ENCODE measurements around the gene CRIM1. TPM values are rescaled to one million over a fixed set of nuclear protein-coding genes. Genes with fewer than 3 reads are reported as not detected.
A peak's percentile ranks its signal among the peaks of the same experiment; 100 is the strongest.

CRIM1 gene
- total and polyA plus RNA-seq, 12 donors, result 14.1 to 83.6 (median 54.8) TPM

DNA sequence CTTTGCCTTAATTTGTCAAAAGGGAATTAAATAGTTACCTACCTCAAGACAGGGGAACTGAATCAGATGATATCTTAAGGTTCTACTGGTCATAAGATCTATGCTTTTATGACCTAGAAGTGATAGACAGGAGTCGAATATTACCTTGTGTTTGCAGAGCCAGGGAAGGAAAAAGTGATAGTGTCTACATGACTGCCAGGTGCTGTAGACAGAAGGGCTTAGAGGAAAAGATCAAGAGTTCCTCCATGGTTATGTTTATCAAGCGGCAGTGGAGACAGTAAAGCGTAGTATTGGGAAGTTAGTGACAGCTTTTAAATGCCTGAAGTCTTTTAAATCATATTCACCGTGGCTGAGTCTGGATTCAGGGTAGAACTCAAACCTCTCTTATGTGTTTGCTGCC lies 11.9 kb downstream of the CRIM1 start:
- intact Hi-C loops (cut with DNase I), result loop anchor here in 1 of 10 donors (5.0 kb wide), 1 partner anchor 40 kb away; no protein-coding TSS in a partner anchor
- Histone ChIP-seq H3K4me3 (no peak overlapping the region), H3K27me3 (no peaks in the 10 kb centered on the region), H3K27ac (peak overlapping the region in 5 of 10 donors; percentile 3 to 73 (median 13)), H3K36me3 (no peaks in the 10 kb centered on the region), H3K9me3 (no peaks in the 10 kb centered on the region), H3K4me1 (peaks cover 16 to 100% (median 77%) of the 10 kb centered on the region in 9 donors)
- no peak for DNase-seq
- 66 to 75% methylated on average over 4 of the region's 4 CpGs for WGBS, 2 donors
- TF ChIP-seq, protein P1, sequence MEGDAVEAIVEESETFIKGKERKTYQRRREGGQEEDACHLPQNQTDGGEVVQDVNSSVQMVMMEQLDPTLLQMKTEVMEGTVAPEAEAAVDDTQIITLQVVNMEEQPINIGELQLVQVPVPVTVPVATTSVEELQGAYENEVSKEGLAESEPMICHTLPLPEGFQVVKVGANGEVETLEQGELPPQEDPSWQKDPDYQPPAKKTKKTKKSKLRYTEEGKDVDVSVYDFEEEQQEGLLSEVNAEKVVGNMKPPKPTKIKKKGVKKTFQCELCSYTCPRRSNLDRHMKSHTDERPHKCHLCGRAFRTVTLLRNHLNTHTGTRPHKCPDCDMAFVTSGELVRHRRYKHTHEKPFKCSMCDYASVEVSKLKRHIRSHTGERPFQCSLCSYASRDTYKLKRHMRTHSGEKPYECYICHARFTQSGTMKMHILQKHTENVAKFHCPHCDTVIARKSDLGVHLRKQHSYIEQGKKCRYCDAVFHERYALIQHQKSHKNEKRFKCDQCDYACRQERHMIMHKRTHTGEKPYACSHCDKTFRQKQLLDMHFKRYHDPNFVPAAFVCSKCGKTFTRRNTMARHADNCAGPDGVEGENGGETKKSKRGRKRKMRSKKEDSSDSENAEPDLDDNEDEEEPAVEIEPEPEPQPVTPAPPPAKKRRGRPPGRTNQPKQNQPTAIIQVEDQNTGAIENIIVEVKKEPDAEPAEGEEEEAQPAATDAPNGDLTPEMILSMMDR (IDR thresholded peaks at IDR 0.05), result no peak
- no peak for ATAC-seq

GRCh38 chr2:36367895-36368353 lies 12.3 kb downstream of the CRIM1 start:
- WGBS, 2 donors, result 50 to 67% methylated on average over 5 of the region's 5 CpGs
- Histone ChIP-seq H3K27ac (peak overlapping the region in 3 of 10 donors; percentile 3 to 73 (median 13)), H3K4me3 (no peak overlapping the region), H3K9me3 (no peaks in the 10 kb centered on the region), H3K27me3 (no peaks in the 10 kb centered on the region), H3K4me1 (peaks cover 21 to 100% (median 81%) of the 10 kb centered on the region in 9 donors), H3K36me3 (no peaks in the 10 kb centered on the region)
- TF ChIP-seq, protein P1 (IDR thresholded peaks at IDR 0.05), result no peak
- intact Hi-C loops (cut with DNase I), result loop anchor here in 1 of 10 donors (5.0 kb wide), 1 partner anchor 39 kb away; no protein-coding TSS in a partner anchor
- DNase-seq, result no peak
- peak in 3 of 8 donors; percentile 20 to 36 (median 29) for ATAC-seq

GRCh38 chr2:36368438-36368837 lies 12.9 kb downstream of the CRIM1 start:
- 66 to 83% methylated on average over 6 of the region's 6 CpGs for WGBS, 2 donors
- intact Hi-C loops (cut with DNase I), result loop anchor here in 1 of 10 donors (5.0 kb wide), 1 partner anchor 39 kb away; no protein-coding TSS in a partner anchor
- TF ChIP-seq, protein P1 (IDR thresholded peaks at IDR 0.05), result no peak
- Histone ChIP-seq H3K4me1 (peaks cover 26 to 100% (median 86%) of the 10 kb centered on the region in 9 donors), H3K9me3 (no peaks in the 10 kb centered on the region), H3K27ac (peak overlapping the region in 1 of 10 donors; percentile 73), H3K36me3 (no peaks in the 10 kb centered on the region), H3K4me3 (no peak overlapping the region), H3K27me3 (no peaks in the 10 kb centered on the region)
- DNase-seq (no peak), ATAC-seq (no peak)

- intact Hi-C loops (cut with DNase I), result loop anchor here in 1 of 10 donors (5.0 kb wide), 1 partner anchor 38 kb away; no protein-coding TSS in a partner anchor
- ATAC-seq (no peak), DNase-seq (no peak)
- no peaks in the 10 kb centered on the region for H3K27me3 ChIP-seq
- TF ChIP-seq, protein P1 (IDR thresholded peaks at IDR 0.05), result no peak
- H3K36me3 ChIP-seq, result no peaks in the 10 kb centered on the region
- H3K4me3 ChIP-seq, result no peak overlapping the region
- H3K4me1 ChIP-seq, result peaks cover 27 to 100% (median 87%) of the 10 kb centered on the region in 9 donors
- 60 to 64% methylated on average over 1 of the region's 1 CpG for WGBS, 2 donors
- H3K27ac ChIP-seq, result peak overlapping the region in 1 of 10 donors; percentile 73
- H3K9me3 ChIP-seq, result no peaks in the 10 kb centered on the region
Observed at GRCh38 chr2:36369163-36369562, 13.6 kb downstream of the CRIM1 start.
